Mesenchymal stem cell (in vitro differentiated cells and primary cell): Measurements from ENCODE around the gene EPHA1.
A peak's percentile ranks its signal among the peaks of the same experiment; 100 is the strongest.
"Not testable (repeated sequence)": the region's sequence is repeated elsewhere in the genome, so short reads cannot be mapped to it uniquely, and the experiment has no call there.

Source experiments
- DNase-seq: peaks from one replicate; pipeline ENCODE4 v3.0.0-alpha.2; 2013
- H2AFZ ChIP-seq: one replicate; pipeline ENCODE4 v1.6.1; 2013; ENCODE audit warnings: low read depth, mild to moderate bottlenecking, control low read depth, inconsistent platforms, low read length, moderate library complexity
- H2AK5ac ChIP-seq: 2 replicates; pipeline ENCODE4 v1.6.1; 2013; ENCODE audit warnings: low read length, moderate library complexity, mild to moderate bottlenecking, inconsistent platforms; ENCODE audit not compliant: severe bottlenecking
- H2BK120ac ChIP-seq: one replicate; pipeline ENCODE4 v1.6.1; 2013; ENCODE audit warnings: low read depth, mild to moderate bottlenecking, inconsistent platforms, low read length, moderate library complexity
- H2BK12ac ChIP-seq, 2 experiments: one replicate each; pipeline ENCODE4 v1.6.1; 2013; ENCODE audit warnings: inconsistent platforms in 2 of 2, low read length in 2 of 2, mild to moderate bottlenecking in 2 of 2, moderate library complexity in 2 of 2, control low read depth in 1 of 2
- H2BK15ac ChIP-seq: one replicate; pipeline ENCODE4 v1.6.1; 2013; ENCODE audit warnings: mild to moderate bottlenecking, low read depth, inconsistent platforms; ENCODE audit not compliant: poor library complexity, severe bottlenecking
- H2BK5ac ChIP-seq: 2 replicates; pipeline ENCODE4 v1.6.1; 2013; ENCODE audit warnings: low read depth, mild to moderate bottlenecking, low read length, control low read depth, inconsistent platforms; ENCODE audit not compliant: poor library complexity, severe bottlenecking
- H3K14ac ChIP-seq, 2 experiments: one replicate each; pipeline ENCODE4 v1.6.1; 2013; ENCODE audit warnings: inconsistent platforms in 2 of 2, low read length in 2 of 2, control low read depth in 1 of 2, mild to moderate bottlenecking in 1 of 2, moderate library complexity in 1 of 2
- H3K18ac ChIP-seq, 2 experiments: one replicate each; pipeline ENCODE4 v1.6.1; 2013; ENCODE audit warnings: inconsistent platforms in 2 of 2, low read length in 2 of 2, control low read depth in 1 of 2, low read depth in 1 of 2, mild to moderate bottlenecking in 1 of 2
- H3K23ac ChIP-seq, 2 experiments: one replicate each; pipeline ENCODE4 v1.6.1; 2013; ENCODE audit warnings: inconsistent platforms in 2 of 2, low read length in 2 of 2, mild to moderate bottlenecking in 2 of 2, moderate library complexity in 2 of 2, control low read depth in 1 of 2
- H3K27ac ChIP-seq: 2 replicates; pipeline ENCODE4 v1.5.1; 2013; ENCODE audit warnings: mild to moderate bottlenecking, moderate library complexity, low read length, control low read depth, inconsistent platforms; ENCODE audit not compliant: poor library complexity, severe bottlenecking
- H3K27me3 ChIP-seq, 2 experiments: 2 replicates each; pipeline versions ENCODE4 v1.6.1 to v1.7.0; 2013; ENCODE audit warnings: low read length in 2 of 2, mild to moderate bottlenecking in 2 of 2, moderate library complexity in 2 of 2, control low read depth in 1 of 2, inconsistent platforms in 1 of 2; ENCODE audit not compliant: control insufficient read depth in 1 of 2, insufficient read depth in 1 of 2
- H3K36me3 ChIP-seq, 2 experiments: 2 replicates each; pipeline versions ENCODE4 v1.6.1 to v1.7.0; 2013; ENCODE audit warnings: low read length in 2 of 2, control low read depth in 1 of 2, inconsistent platforms in 1 of 2, low read depth in 1 of 2, mild to moderate bottlenecking in 1 of 2; ENCODE audit not compliant: insufficient read depth in 2 of 2, control insufficient read depth in 1 of 2
- H3K4ac ChIP-seq, 2 experiments: one replicate each; pipeline ENCODE4 v1.6.1; 2013; ENCODE audit warnings: inconsistent platforms in 2 of 2, low read length in 2 of 2, mild to moderate bottlenecking in 2 of 2, moderate library complexity in 2 of 2, control low read depth in 1 of 2, low read depth in 1 of 2
- H3K4me1 ChIP-seq: 2 replicates; pipeline ENCODE4 v1.6.1; 2013; ENCODE audit warnings: low read depth, low read length, control low read depth; ENCODE audit not compliant: control insufficient read depth, insufficient read depth
- H3K4me2 ChIP-seq: 2 replicates; pipeline ENCODE4 v1.6.1; 2013; ENCODE audit warnings: low read length, mild to moderate bottlenecking, inconsistent platforms; ENCODE audit not compliant: poor library complexity, severe bottlenecking
- H3K4me3 ChIP-seq, 2 experiments: 2 replicates each; pipeline versions ENCODE4 v1.5.1 to v1.7.0; 2013; ENCODE audit warnings: low read length in 2 of 2, mild to moderate bottlenecking in 2 of 2, control low read depth in 1 of 2, low read depth in 1 of 2; ENCODE audit not compliant: insufficient read depth in 1 of 2
- H3K79me1 ChIP-seq: replicated peaks from 2 replicates; pipeline ENCODE4 v1.6.1; 2013; ENCODE audit warnings: mild to moderate bottlenecking, control low read depth, low read length, inconsistent platforms; ENCODE audit not compliant: poor library complexity, severe bottlenecking
- H3K9ac ChIP-seq: 2 replicates; pipeline ENCODE4 v1.7.0; 2013; ENCODE audit warnings: mild to moderate bottlenecking, low read length, moderate library complexity
- H3K9me3 ChIP-seq: 2 replicates; pipeline ENCODE4 v1.7.0; 2013; ENCODE audit warnings: mild to moderate bottlenecking, low read length; ENCODE audit not compliant: control insufficient read depth
- H4K8ac ChIP-seq: one replicate; pipeline ENCODE4 v1.6.1; 2013; ENCODE audit warnings: inconsistent platforms, mild to moderate bottlenecking, low read length, moderate library complexity
- H4K91ac ChIP-seq: one replicate; pipeline ENCODE4 v1.6.1; 2013; ENCODE audit warnings: mild to moderate bottlenecking, low read length, inconsistent platforms
- WGBS: methylation state at CpG from one replicate; pipeline ENCODE4 v1.1.7; 2013; ENCODE audit warnings: mixed read lengths; 5-methylcytosine and 5-hydroxymethylcytosine counted together

The EPHA1 gene

DNA sequence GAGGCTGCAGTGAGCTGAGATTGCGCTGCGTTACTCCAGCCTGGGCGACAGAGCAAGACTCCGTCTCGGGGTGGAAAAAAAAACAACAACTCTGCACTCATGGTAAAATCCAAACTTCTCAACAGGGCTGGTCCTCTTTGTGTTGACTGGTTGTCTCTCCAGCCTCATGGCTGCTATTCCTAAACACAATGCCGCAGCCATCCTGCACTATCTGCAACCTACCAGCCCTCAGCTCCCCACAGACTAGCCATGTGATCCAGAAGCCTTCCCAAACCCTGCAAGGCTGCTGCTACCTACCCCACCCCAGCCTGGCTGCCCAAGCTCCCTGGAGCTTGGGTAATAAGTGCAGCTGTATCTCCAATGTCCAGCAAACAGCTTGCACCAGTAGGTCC is 15.8 kb downstream of the EPHA1 start:
- Histone ChIP-seq H3K36me3 (peaks cover 47 to 53% of the 10 kb centered on the region in 2 experiments), H3K14ac (no peak overlapping the region), H3K27ac (no peak overlapping the region), H4K91ac (no peak overlapping the region), H3K27me3 (no peaks in the 10 kb centered on the region), H3K79me1 (peaks cover 8% of the 10 kb centered on the region), H2BK5ac (no peak overlapping the region), H2BK12ac (no peak overlapping the region), H2BK15ac (no peak overlapping the region), H2AK5ac (no peak overlapping the region), H3K4me1 (peaks cover 27% of the 10 kb centered on the region), H2AFZ (no peak overlapping the region), H3K18ac (no peak overlapping the region), H3K4me3 (no peak overlapping the region), H3K23ac (no peak overlapping the region), H3K4ac (no peak overlapping the region), H2BK120ac (no peak overlapping the region), H3K9me3 (no peaks in the 10 kb centered on the region), H3K9ac (peak overlapping the region; percentile 92), H3K4me2 (no peak overlapping the region), H4K8ac (no peak overlapping the region)
- WGBS, result 99% methylated on average over 6 of the region's 6 CpGs
- DNase-seq, result no peak

- H3K9me3 ChIP-seq, H3K4ac ChIP-seq, H3K79me1 ChIP-seq, H3K23ac ChIP-seq, H2BK120ac ChIP-seq, H4K8ac ChIP-seq, H4K91ac ChIP-seq, H3K4me2 ChIP-seq, H3K27me3 ChIP-seq, H3K14ac ChIP-seq, H2BK5ac ChIP-seq, H3K18ac ChIP-seq, H2AFZ ChIP-seq, H3K4me3 ChIP-seq, H2BK15ac ChIP-seq, H2BK12ac ChIP-seq, DNase-seq, H2AK5ac ChIP-seq: not testable (repeated sequence)
- Histone ChIP-seq H3K27ac (peak overlapping the region; percentile 71), H3K36me3 (peaks cover 52 to 57% of the 10 kb centered on the region in 2 experiments), H3K9ac (peak overlapping the region; percentile 92), H3K4me1 (peaks cover 32% of the 10 kb centered on the region)
- 97% methylated on average over 8 of the region's 8 CpGs for WGBS
These were observed 16.2 kb downstream of the EPHA1 start for GRCh38 chr7:143392427-143392826.

DNA sequence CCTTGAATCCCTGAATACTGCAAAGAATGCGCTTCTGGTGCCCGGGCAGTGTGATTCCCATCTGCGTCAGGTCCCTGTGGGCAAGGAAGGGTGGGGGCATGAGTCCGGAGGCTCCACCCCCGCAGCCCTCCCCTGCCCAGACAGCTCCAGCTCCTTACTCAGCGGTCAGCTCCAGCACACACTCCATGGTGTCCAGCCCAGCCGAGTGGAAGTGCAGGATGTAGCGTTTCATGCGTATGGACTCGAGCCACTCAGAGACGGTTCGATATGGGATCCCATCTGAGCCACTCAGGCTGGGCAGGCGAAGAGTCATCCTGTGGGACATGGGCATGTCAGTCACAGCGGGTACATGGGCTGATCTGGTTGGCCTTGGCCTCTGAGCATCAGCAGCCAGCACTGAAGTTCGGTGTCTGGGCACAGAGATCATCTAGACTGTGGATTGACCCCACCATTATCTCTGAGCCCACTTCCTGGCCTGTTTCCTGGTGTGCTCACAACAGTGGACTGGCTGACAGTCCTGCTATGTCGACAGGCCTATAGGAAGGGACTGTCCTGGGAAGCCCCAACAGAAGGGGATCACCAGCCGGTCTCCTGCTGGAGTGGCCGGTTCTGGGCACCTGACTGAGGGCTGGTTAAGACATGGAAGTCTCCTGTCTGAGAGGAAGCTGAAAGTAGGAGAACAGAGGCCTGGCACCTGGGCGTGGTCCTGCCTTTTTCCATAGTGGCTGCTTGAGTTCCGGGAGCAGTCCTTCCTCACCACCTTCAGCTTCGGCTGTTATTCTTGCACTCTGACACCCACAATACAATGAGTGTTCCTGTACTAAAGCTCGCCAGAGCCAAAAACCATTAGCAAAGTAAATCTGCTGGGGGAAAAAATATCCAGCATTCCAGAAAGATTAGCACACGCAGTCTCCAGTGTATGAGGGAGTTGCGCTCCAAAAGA is 16.9 kb downstream of the EPHA1 start:
- Histone ChIP-seq H4K8ac (peak overlapping the region; percentile 22), H2BK120ac (peak overlapping the region; percentile 34), H3K4me1 (peaks cover 37% of the 10 kb centered on the region), H3K36me3 (peaks cover 58 to 64% of the 10 kb centered on the region in 2 experiments), H2BK12ac (no peak overlapping the region), H3K4ac (no peak overlapping the region), H2AFZ (no peak overlapping the region), H3K23ac (no peak overlapping the region), H3K27ac (peak overlapping the region; percentile 71), H3K4me2 (no peak overlapping the region), H3K9me3 (no peaks in the 10 kb centered on the region), H4K91ac (peak overlapping the region; percentile 22), H2AK5ac (peak overlapping the region; percentile 0), H3K18ac (no peak overlapping the region), H3K4me3 (peak overlapping the region in 1 of 2 experiments; percentile 68), H2BK15ac (no peak overlapping the region), H3K14ac (no peak overlapping the region), H3K27me3 (no peaks in the 10 kb centered on the region), H2BK5ac (no peak overlapping the region), H3K9ac (peak overlapping the region; percentile 92), H3K79me1 (peaks cover 9% of the 10 kb centered on the region)
- peak; percentile 53 for DNase-seq
- WGBS, result 90% methylated on average over 24 of the region's 24 CpGs

GRCh38 chr7:143390773-143391317 is 17.8 kb downstream of the EPHA1 start:
- no peak for DNase-seq
- Histone ChIP-seq H2AFZ (no peak overlapping the region), H2BK12ac (no peak overlapping the region), H3K4ac (no peak overlapping the region), H3K23ac (no peak overlapping the region), H2BK120ac (peak overlapping the region; percentile 34), H4K91ac (no peak overlapping the region), H3K9me3 (no peaks in the 10 kb centered on the region), H3K36me3 (peaks cover 67 to 73% of the 10 kb centered on the region in 2 experiments), H3K14ac (no peak overlapping the region), H3K4me2 (no peak overlapping the region), H3K79me1 (peaks cover 9% of the 10 kb centered on the region), H3K27me3 (no peaks in the 10 kb centered on the region), H3K18ac (no peak overlapping the region), H3K4me3 (no peak overlapping the region), H2AK5ac (no peak overlapping the region), H2BK15ac (peak overlapping the region; percentile 36), H3K9ac (peak overlapping the region; percentile 92), H3K4me1 (peaks cover 46% of the 10 kb centered on the region), H3K27ac (peak overlapping the region; percentile 71), H4K8ac (no peak overlapping the region), H2BK5ac (no peak overlapping the region)
- over 99% methylated on average over 5 of the region's 9 CpGs for WGBS
